Measurements from ENCODE around the gene FLOT1. TPM values are rescaled to one million over a fixed set of nuclear protein-coding genes. Genes with fewer than 3 reads are reported as not detected.

The FLOT1 gene
- total RNA-seq, 2 donors from 2014 or later: 135 to 177 TPM

DNA sequence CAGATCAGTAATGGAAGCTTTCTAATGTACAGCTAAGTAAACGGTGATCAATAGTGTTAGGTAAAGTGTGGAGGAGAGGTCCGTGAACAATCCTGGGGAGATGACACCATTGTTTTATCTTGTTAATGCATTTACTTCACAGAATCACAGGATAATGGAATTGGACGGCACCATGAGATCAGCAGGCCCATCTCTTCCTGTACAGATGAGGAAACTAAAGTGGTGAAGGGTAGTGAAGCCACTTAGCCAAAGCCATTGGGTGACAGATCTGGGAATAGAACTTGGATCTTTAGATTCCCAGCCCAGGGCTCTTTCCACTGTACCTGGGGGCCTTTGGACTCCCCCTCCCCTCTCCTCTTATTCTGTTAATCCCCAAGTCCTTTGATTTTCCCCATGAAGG lies 28.1 kb upstream of the FLOT1 start:
- no peaks in the 10 kb centered on the region for H3K27me3 ChIP-seq (replicated peaks; ENCODE audit: insufficient read depth)

DNA sequence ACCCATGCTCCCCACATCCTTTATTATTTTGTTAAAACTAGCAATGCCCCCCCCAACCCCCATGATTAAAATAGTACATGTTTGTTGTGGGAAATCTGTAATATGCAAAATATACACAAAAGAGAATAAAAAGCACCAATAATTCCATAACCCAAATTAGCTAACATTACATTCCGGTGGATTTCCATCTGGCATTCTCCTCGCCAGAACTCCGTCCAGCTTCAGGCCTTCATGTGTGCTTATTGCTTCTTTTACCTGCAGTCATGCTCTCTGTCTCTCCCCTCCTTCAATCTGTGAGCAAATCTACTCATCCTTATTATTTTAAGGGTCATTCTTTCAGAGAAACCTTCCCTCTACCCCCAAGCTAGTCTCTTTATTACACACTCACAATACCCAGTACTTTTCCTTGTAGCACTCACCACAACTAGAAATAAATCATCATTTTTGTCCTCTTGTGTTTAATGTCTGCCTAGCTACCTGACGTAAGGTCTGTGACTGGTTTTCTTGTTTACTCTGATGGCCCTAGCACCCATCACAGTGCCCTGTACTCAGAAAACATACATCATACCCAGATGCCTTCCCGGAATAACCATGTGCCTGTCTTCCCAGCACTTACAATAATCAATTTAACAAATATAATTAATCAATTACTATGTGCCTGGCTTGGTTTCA lies 27.5 kb upstream of the FLOT1 start:
- H3K27me3 ChIP-seq (replicated peaks; ENCODE audit: insufficient read depth): no peaks in the 10 kb centered on the region

More for the DNA sequence above, 28.1 kb upstream of the FLOT1 start:
- Histone ChIP-seq H3K36me3 (no peaks in the 10 kb centered on the region), H3K4me1 (ENCODE audit: control insufficient read depth in 1 of 2, low read depth in 2 of 2) (peaks cover 8 to 18% of the 10 kb centered on the region in 2 donors), H3K9me3 (no peaks in the 10 kb centered on the region), H3K27ac (peak overlapping the region in 1 of 2 donors; percentile 29), H3K4me3 (no peak overlapping the region)
- DNase-seq (ENCODE audit: low spot score): no peak
- TF ChIP-seq, protein P1, sequence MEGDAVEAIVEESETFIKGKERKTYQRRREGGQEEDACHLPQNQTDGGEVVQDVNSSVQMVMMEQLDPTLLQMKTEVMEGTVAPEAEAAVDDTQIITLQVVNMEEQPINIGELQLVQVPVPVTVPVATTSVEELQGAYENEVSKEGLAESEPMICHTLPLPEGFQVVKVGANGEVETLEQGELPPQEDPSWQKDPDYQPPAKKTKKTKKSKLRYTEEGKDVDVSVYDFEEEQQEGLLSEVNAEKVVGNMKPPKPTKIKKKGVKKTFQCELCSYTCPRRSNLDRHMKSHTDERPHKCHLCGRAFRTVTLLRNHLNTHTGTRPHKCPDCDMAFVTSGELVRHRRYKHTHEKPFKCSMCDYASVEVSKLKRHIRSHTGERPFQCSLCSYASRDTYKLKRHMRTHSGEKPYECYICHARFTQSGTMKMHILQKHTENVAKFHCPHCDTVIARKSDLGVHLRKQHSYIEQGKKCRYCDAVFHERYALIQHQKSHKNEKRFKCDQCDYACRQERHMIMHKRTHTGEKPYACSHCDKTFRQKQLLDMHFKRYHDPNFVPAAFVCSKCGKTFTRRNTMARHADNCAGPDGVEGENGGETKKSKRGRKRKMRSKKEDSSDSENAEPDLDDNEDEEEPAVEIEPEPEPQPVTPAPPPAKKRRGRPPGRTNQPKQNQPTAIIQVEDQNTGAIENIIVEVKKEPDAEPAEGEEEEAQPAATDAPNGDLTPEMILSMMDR (IDR thresholded peaks at IDR 0.05): no peak
- no peak for ATAC-seq (ENCODE audit: insufficient number of reproducible peaks, low FRiP score, low read depth)

DNA sequence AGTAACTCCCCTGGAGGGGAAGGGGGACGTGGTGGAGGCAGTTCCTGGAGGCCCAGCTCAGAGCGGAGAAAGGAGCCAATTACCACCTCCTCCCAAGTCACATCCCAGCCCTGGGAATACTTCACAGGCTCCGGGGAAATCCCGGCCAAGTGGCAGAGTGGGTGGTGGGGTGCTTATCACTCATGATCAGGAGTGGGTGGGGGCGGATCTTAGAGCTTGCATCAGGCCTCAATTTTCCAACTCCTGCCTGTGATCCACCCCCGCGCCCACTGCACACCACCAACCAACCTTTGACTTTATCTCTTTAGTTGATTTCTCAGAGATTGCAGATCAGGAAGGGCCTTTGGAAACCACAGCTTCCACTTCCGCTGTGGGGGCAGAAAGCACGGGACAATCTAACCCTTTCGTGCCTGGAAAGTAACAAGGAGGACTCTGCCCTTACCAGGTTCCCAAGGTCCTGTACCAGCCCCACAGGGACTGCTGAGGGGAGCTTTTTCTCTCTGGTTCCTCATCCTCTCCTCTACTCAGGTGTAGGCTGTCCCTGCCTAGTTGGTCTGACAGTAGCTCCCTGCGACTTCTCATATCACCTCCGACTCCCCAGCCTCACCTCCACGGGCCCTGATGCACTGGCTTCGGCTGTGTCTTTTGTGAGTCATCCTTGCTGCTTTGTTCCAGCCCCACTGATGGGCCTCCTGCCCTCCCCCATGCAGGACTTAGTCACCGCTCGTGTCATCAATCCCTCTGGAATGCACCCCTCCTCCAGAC lies 26.8 kb upstream of the FLOT1 start:
- H3K9me3 ChIP-seq: no peaks in the 10 kb centered on the region
- peak overlapping the region; percentile 5 to 6 for H3K27ac ChIP-seq
- ATAC-seq (ENCODE audit: insufficient number of reproducible peaks, low FRiP score, low read depth): peak; percentile 59

More for the DNA sequence above, 27.5 kb upstream of the FLOT1 start:
- TF ChIP-seq, protein P1 (IDR thresholded peaks at IDR 0.05): no peak
- DNase-seq (ENCODE audit: low spot score) (no peak), ATAC-seq (ENCODE audit: insufficient number of reproducible peaks, low FRiP score, low read depth) (no peak)
- Histone ChIP-seq H3K9me3 (no peaks in the 10 kb centered on the region), H3K27ac (peak overlapping the region in 1 of 2 donors; percentile 29), H3K36me3 (no peaks in the 10 kb centered on the region), H3K4me3 (no peak overlapping the region), H3K4me1 (ENCODE audit: control insufficient read depth in 1 of 2, low read depth in 2 of 2) (peaks cover 8 to 18% of the 10 kb centered on the region in 2 donors)

DNA sequence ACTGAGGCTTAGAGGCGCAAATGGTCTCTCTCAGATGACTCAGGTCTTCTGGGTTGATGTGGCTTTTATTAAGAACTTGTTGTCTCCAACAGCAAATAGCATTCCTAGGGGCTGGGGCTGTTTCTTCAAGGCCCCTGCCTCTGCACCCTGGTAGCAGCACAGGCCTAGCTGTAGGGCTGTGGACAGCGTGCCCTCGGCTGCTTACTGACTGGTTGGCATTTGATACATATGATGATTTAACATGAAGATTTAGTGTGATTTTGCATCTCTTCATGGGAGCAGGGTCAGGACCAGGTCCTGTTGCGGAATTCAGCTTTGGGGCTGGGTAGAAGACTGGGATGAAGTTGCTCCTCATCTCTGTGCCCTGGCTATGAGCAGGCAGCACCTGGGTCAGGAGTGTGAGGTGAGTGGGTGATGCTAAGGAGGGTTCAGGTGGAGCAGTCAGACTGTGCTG lies 26.2 kb upstream of the FLOT1 start:
- H3K27ac ChIP-seq: no peak overlapping the region
- no peaks in the 10 kb centered on the region for H3K9me3 ChIP-seq
- peaks cover 12 to 25% of the 10 kb centered on the region in 2 donors for H3K4me1 ChIP-seq (ENCODE audit: control insufficient read depth in 1 of 2, low read depth in 2 of 2)
- H3K4me3 ChIP-seq: no peak overlapping the region
- DNase-seq (ENCODE audit: low spot score) (no peak), ATAC-seq (ENCODE audit: insufficient number of reproducible peaks, low FRiP score, low read depth) (no peak)
- TF ChIP-seq, protein P1 (IDR thresholded peaks at IDR 0.05): no peak
- H3K27me3 ChIP-seq (replicated peaks; ENCODE audit: insufficient read depth): no peaks in the 10 kb centered on the region
- H3K36me3 ChIP-seq: no peaks in the 10 kb centered on the region

More for the DNA sequence above, 26.8 kb upstream of the FLOT1 start:
- peaks cover 8 to 19% of the 10 kb centered on the region in 2 donors for H3K4me1 ChIP-seq (ENCODE audit: control insufficient read depth in 1 of 2, low read depth in 2 of 2)
- no peaks in the 10 kb centered on the region for H3K36me3 ChIP-seq
- H3K27me3 ChIP-seq (replicated peaks; ENCODE audit: insufficient read depth): no peaks in the 10 kb centered on the region
- TF ChIP-seq, protein P1 (IDR thresholded peaks at IDR 0.05): no peak
- DNase-seq (ENCODE audit: low spot score): peak; percentile 65
- H3K4me3 ChIP-seq: no peak overlapping the region

DNA sequence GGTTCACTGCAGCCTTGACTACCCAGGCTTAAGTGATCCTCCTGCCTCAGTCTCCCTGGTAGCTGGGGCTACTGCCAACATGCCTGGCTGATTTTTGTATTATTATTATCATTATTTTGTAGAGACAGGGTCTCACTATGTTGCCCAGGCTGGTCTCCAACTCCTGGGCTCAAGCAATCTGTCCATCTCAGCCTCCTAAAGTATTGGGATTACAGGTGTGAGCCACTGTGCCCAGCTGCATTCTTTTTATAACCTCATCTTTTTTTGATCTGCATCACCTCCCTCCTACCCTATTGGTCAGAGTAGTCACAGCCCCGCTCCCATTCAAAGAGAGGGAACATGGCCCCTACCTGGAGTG lies 25.4 kb upstream of the FLOT1 start:
- H3K27ac ChIP-seq: no peak overlapping the region
- H3K9me3 ChIP-seq: no peaks in the 10 kb centered on the region
- H3K36me3 ChIP-seq: no peaks in the 10 kb centered on the region
- H3K4me3 ChIP-seq: no peak overlapping the region
- ATAC-seq (ENCODE audit: insufficient number of reproducible peaks, low FRiP score, low read depth) (no peak), DNase-seq (ENCODE audit: low spot score) (no peak)
- H3K4me1 ChIP-seq (ENCODE audit: control insufficient read depth in 1 of 2, low read depth in 2 of 2): peaks cover 12 to 27% of the 10 kb centered on the region in 2 donors
- TF ChIP-seq, protein P1 (IDR thresholded peaks at IDR 0.05): no peak
- H3K27me3 ChIP-seq (replicated peaks; ENCODE audit: insufficient read depth): no peaks in the 10 kb centered on the region
